ENCODE results near the gene TUT7. TPM values are rescaled to one million over a fixed set of nuclear protein-coding genes. Genes with fewer than 3 reads are reported as not detected.
A peak's percentile ranks its signal among the peaks of the same experiment; 100 is the strongest.

Gene TUT7
- total and polyA plus RNA-seq, 12 donors = 12.7 to 51.7 (median 28.7) TPM

DNA sequence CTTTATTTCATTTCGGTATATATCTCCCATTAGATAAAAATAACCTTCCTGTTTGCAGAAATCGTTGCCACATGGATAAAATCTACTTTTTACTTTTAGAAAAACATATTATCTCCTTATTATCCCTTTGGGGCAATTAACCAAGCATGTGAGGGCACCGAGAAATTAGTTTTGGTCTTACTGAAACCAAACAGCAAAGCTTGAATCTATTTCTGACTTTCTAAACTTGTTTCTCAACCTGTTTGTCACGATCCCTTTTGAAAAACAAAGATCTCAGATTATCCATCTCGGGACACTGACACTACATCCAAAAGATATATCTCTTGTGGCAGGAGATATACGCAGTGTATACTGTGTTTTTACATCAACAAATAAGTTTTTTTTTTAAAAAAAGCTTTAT is 2.3 kb downstream of the TUT7 start:
- DNase-seq = no peak
- Histone ChIP-seq H3K4me3 (peak overlapping the region in 1 of 4 donors; percentile 87), H3K9me3 (replicated peaks in 1 of 3) (no peaks in the 10 kb centered on the region), H3K27ac (peak overlapping the region in 2 of 5 donors; percentile 87 to 97), H3K36me3 (replicated peaks in 1 of 2) (no peaks in the 10 kb centered on the region), H3K4me1 (replicated peaks in 1 of 2) (peaks cover 24 to 62% of the 10 kb centered on the region in 2 donors), H3K27me3 (no peaks in the 10 kb centered on the region)
- 26 to 34% (median 29%) methylated on average over 6 of the region's 6 CpGs for WGBS, 4 donors
- intact Hi-C loops (cut with DNase I) = loop anchor here in 1 of 2 donors (5.0 kb wide), 1 partner anchor 595 kb away; the partner anchor contains the start of gene GAS1
- no peak for TF ChIP-seq POLR2A (IDR thresholded peaks at IDR 0.05)
- TF ChIP-seq, protein P1, sequence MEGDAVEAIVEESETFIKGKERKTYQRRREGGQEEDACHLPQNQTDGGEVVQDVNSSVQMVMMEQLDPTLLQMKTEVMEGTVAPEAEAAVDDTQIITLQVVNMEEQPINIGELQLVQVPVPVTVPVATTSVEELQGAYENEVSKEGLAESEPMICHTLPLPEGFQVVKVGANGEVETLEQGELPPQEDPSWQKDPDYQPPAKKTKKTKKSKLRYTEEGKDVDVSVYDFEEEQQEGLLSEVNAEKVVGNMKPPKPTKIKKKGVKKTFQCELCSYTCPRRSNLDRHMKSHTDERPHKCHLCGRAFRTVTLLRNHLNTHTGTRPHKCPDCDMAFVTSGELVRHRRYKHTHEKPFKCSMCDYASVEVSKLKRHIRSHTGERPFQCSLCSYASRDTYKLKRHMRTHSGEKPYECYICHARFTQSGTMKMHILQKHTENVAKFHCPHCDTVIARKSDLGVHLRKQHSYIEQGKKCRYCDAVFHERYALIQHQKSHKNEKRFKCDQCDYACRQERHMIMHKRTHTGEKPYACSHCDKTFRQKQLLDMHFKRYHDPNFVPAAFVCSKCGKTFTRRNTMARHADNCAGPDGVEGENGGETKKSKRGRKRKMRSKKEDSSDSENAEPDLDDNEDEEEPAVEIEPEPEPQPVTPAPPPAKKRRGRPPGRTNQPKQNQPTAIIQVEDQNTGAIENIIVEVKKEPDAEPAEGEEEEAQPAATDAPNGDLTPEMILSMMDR (IDR thresholded peaks at IDR 0.05) = no peak

DNA sequence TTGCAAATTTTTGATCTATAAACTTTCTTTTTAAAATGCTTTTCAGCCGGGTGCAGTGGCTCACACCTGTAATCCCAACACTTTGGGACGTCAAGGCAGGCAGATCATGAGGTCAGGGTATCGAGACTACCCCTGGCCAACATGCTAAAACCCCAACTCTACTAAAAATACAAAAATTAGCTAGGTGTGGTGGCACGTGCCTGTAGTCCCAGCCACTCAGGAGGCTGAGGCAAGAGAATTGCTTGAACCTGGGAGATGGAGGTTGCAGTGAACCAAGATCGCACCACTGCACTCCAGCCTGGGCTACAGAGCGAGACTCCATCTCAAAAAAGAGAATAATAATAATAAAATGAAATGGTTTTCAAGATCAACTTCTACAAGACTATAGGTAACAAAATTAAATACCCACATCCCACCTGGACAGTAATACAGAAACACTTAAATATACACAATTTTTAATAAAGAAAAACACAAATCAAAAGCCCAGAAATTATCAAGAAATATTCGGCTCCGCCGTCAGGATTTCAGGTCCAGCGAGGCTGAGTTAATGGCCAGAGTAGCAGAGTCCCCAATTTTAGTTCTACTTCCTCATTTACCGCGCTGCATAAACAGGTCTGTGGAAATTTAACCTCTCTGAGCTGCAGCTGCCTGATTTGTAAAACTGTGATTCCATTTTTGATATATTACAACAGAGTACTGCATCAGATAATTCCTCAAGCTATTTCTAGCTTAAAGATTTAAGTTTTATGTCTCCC is 4.0 kb downstream of the TUT7 start:
- peaks cover 0 to 10% of the 10 kb centered on the region in 2 donors for H3K36me3 ChIP-seq (replicated peaks in 1 of 2)
- H3K4me1 ChIP-seq (replicated peaks in 1 of 2) = peaks cover 24 to 73% of the 10 kb centered on the region in 2 donors
- intact Hi-C loops (cut with DNase I) = loop anchor here in 1 of 2 donors (5.0 kb wide), 1 partner anchor 597 kb away; the partner anchor contains the start of gene GAS1
- H3K27me3 ChIP-seq = no peaks in the 10 kb centered on the region
- H3K9me3 ChIP-seq (replicated peaks in 1 of 3) = no peaks in the 10 kb centered on the region
- H3K4me3 ChIP-seq = peak overlapping the region in 1 of 4 donors; percentile 87
- no peak for TF ChIP-seq POLR2A (IDR thresholded peaks at IDR 0.05)
- TF ChIP-seq, protein P1 (IDR thresholded peaks at IDR 0.05) = no peak
- 81 to 91% (median 85%) methylated on average over 12 of the region's 12 CpGs for WGBS, 4 donors
- no peak for DNase-seq
- no peak overlapping the region for H3K27ac ChIP-seq

DNA sequence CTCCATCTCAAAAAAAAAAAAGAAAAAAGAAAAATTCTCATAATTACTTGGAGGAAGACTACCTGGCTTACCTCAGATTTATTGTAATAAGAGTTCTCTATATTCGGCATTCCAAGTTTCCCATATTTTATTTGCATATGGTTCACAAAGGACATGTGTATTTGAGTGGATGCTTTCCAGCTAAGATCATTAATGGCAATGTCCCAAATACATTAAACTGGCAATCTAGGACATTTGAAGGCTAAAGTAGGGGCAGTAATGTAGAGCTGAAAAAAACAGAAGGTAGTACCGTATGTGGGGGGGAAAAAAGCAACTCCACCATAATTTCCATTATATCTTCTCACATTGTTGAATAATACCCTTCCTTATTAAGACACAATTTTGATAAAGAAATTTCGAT is 4.9 kb downstream of the TUT7 start:
- H3K36me3 ChIP-seq (replicated peaks in 1 of 2) = peaks cover 0 to 16% of the 10 kb centered on the region in 2 donors
- no peaks in the 10 kb centered on the region for H3K27me3 ChIP-seq
- H3K9me3 ChIP-seq (replicated peaks in 1 of 3) = no peaks in the 10 kb centered on the region
- no peak overlapping the region for H3K27ac ChIP-seq
- no peak for DNase-seq
- TF ChIP-seq, protein P1 (IDR thresholded peaks at IDR 0.05) = no peak
- no peak for TF ChIP-seq POLR2A (IDR thresholded peaks at IDR 0.05)
- WGBS, 4 donors = 71 to 78% (median 72%) methylated on average over 3 of the region's 3 CpGs
- H3K4me3 ChIP-seq = no peak overlapping the region
- intact Hi-C loops (cut with DNase I) = no loop called here
- H3K4me1 ChIP-seq (replicated peaks in 1 of 2) = peaks cover 24 to 73% of the 10 kb centered on the region in 2 donors

DNA sequence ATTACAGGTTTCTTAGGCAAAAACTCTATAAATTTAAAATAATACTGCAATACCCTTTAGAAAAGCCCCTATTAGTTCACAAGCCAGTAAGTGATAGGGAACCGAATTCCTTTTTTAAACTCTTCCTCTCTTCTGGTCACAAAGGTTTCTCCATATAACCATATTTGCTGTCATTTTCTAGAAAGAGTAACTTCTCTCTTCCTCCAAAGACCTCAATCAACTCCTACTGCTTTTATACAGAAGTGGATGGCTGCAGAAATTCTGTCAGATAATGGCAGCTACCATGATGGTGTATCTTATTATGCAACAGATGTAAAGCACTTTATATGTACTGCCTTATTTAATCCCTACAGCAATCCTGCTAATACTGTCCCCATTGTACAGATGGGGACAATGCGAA is 6.2 kb downstream of the TUT7 start:
- intact Hi-C loops (cut with DNase I) = no loop called here
- TF ChIP-seq, protein P1 (IDR thresholded peaks at IDR 0.05) = no peak
- no peak for TF ChIP-seq POLR2A (IDR thresholded peaks at IDR 0.05)
- Histone ChIP-seq H3K4me3 (no peak overlapping the region), H3K9me3 (replicated peaks in 1 of 3) (no peaks in the 10 kb centered on the region), H3K4me1 (replicated peaks in 1 of 2) (peaks cover 21 to 68% of the 10 kb centered on the region in 2 donors), H3K27ac (no peak overlapping the region), H3K36me3 (replicated peaks in 1 of 2) (peaks cover 0 to 18% of the 10 kb centered on the region in 2 donors), H3K27me3 (no peaks in the 10 kb centered on the region)
- 68 to 88% (median 84%) methylated on average over 2 of the region's 2 CpGs for WGBS, 4 donors
- DNase-seq = no peak

Data from adrenal gland (tissue), 12 donors.